H1 (cell line): Measurements from ENCODE around the gene ASTL. TPM values are rescaled to one million over a fixed set of nuclear protein-coding genes. Genes with fewer than 3 reads are reported as not detected.

Source experiments
- CHD2 ChIP-seq: IDR thresholded peaks from 2 replicates; pipeline ENCODE4 v1.6.1; 2012; ENCODE audit warnings: low read length, improper control_type of control experiment
- CHD7 ChIP-seq: fragments of 300-600 bp; sonication (generic); IDR thresholded peaks from 2 replicates; pipeline ENCODE4 v1.7.1; 2012; ENCODE audit warnings: low read length, moderate library complexity, mild to moderate bottlenecking, inconsistent platforms; ENCODE audit not compliant: insufficient replicate concordance
- CREB1 ChIP-seq: IDR thresholded peaks from 2 replicates; pipeline ENCODE4 v1.6.1; 2012; ENCODE audit warnings: inconsistent platforms
- FOSL1 ChIP-seq: IDR thresholded peaks from 2 replicates; pipeline ENCODE4 v1.6.1; 2011; ENCODE audit warnings: mild to moderate bottlenecking, low read depth, low read length, moderate library complexity; ENCODE audit not compliant: insufficient read depth
- SP1 ChIP-seq: IDR thresholded peaks from 2 replicates; pipeline ENCODE4 v1.6.1; 2011; ENCODE audit warnings: low read depth, low read length
- TAF1 ChIP-seq: IDR thresholded peaks from 2 replicates; pipeline ENCODE4 v1.6.1; 2011; ENCODE audit warnings: mild to moderate bottlenecking, low read depth, low read length
- TAF7 ChIP-seq: optimal IDR thresholded peaks from 2 replicates; pipeline ENCODE3; 2011; ENCODE audit warnings: low read depth, mild to moderate bottlenecking, inconsistent platforms, low read length, moderate library complexity, borderline replicate concordance
- polyA plus RNA-seq, 7 experiments: library from polyadenylated mRNA; depleted of rRNA in 3 of 7; stranded (reverse) in 5 of 7; unstranded in 2 of 7; fragments of >200 nt in 5 of 7; fragments of 200-250 nt in 2 of 7; gene quantifications; 1 replicate in 5 of 7; 2 replicates in 1 of 7; 4 replicates in 1 of 7; pipeline versions ENCODE4 v1.2.1 to v1.2.3, GENCODE V29; 2011 to 2013; ENCODE audit warnings: missing spikeins in 2 of 7, mixed read lengths in 2 of 7
- total RNA-seq: library from RNA; stranded (reverse); fragmentation: NEBNext Ultra II Directional; extraction: Animal tissue kit (Norgen Biotek cat#: 25700); gene quantifications from 2 replicates; pipeline ENCODE4 v1.2.1, GENCODE V29; 2021

The ASTL gene
- total and polyA plus RNA-seq, 2 of the 8 experiments (the other 6 are each of a cell fraction or from before 2014, with no cell fraction given), result 0.60 to 1.4 TPM

GRCh38 chr2:96091711-96092572 lies 46.4 kb downstream of the ASTL start (continued):
- TF ChIP-seq TAF7 (no peak), CHD2 (no peak), CREB1 (no peak), CHD7 (no peak), SP1 (no peak), FOSL1 (no peak), TAF1 (no peak)
